Measurements from ENCODE around the gene RWDD3. TPM values are rescaled to one million over a fixed set of nuclear protein-coding genes. Genes with fewer than 3 reads are reported as not detected.

The RWDD3 gene
- 8.5 to 11.2 TPM (median 9.9 TPM) in 5 replicates for total RNA-seq (2022; extraction: Qiagen RNA extraction)

DNA sequence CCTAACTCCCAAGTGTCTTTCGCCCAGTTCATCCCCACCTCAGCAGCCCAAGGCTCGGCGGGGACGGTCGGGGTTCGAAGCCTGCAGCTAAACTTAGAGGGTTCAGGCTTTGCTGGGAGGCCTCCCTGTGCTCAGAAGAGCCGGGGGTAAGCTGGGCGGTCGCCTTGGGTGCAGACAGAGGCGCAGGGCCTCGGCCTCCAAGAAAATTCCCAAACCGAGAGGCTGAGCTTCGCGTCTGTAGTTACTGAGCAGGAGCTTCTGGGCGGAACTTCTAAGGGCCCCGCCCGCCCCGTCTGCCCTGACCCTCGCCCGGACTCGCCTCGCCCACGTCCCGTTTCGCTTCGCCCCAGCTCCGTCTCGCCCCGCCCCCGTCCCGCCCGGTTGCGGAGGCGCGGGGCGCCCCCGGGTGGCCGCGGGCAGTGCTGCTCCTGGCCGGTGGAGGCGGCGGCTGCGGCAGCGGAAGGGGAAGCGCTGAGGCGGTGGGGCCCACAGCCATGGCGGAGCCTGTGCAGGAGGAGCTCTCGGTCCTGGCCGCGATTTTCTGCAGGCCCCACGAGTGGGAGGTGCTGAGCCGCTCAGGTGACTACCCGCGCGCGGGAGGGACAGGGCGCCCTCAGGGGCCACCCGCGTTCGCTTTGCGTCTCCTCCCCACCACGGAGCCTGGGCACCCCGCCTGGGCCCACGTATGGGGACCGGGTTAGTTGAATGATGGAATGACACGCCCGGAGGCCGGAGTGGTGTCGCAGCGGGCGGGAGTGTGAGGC is at the start of gene RWDD3:
TSS of gene RWDD3 (plus strand) at position 474 of the 764 bp plus-strand sequence. CDS start at position 495, 21 bp downstream.

Other genes starting within 250 kb of the RWDD3 start
- gene ALG14, start 161.3 kb upstream of the RWDD3 start, total RNA-seq (2022; extraction: Qiagen RNA extraction) = 5.3 to 8.5 TPM (median 6.3 TPM) in 5 replicates
- gene TLCD4, start 116.9 kb upstream of the RWDD3 start, total RNA-seq (2022; extraction: Qiagen RNA extraction) = 6.3 to 15.6 TPM (median 11.1 TPM) in 5 replicates